GM21737 (cell line): ENCODE results near the gene TRAF3IP1.
"Not testable (repeated sequence)": the region's sequence is repeated elsewhere in the genome, so short reads cannot be mapped to it uniquely, and the experiment has no call there.

ENCODE experiments used
- ATAC-seq: cut with Tn5 transposase; IDR thresholded peaks from one replicate; pipeline ENCODE4 v1.9.1; 2021; ENCODE audit warnings: mild to moderate bottlenecking, moderate library complexity; ENCODE audit not compliant: unreplicated experiment

The TRAF3IP1 gene

DNA sequence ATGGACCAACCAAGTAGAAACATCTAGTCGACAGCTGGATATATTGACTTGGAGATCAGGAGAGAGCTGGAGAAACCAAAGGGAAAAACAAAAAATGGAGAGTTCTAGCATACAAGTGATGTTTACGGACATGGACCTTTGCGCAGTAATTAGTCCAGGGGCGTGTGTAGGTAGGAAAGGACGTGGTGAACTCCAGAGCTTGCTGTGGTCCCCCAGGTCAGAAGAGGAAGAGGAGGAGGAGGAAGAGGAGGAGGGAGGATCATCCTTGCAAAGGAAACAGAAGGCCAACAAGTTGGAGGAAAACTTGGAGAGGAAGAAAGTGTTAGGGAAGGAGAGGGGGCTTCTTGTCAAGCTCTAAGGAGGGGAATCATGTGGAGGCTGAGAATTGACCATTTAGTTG is 17.5 kb downstream of the TRAF3IP1 start:
- ATAC-seq: no peak

DNA sequence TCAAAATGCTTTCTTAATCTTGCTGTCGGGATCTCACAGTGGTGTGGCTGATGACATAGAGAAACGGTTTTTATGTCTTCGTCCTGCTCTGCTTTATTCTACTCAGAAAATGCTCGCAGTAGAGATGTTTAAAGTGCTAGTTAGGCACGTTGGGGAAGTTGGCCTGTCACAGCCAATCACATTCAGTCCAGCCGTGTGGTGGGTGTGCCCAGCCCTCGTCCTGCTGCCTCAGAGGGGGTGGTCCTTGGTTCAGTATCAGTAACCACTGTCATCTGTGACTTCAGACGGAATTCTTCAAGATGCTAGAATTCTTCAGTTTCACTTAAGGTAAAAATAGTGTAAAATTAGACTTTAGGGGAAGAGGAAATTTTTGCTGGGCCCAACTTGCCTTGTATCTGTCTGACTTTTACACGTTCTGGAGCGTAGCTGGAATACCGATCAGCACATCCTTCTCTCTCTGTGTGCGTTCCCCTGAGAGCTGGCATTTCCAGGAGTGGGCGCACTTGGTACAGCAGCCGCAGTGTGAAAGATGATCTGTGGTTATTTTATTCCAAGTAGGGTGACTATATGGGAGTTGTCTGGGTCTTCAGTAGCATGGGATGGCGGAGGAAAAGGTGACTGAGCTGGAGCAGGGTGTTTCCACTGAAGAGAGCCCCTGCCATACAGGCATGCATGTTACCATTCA is 18.5 kb downstream of the TRAF3IP1 start:
- no peak for ATAC-seq

DNA sequence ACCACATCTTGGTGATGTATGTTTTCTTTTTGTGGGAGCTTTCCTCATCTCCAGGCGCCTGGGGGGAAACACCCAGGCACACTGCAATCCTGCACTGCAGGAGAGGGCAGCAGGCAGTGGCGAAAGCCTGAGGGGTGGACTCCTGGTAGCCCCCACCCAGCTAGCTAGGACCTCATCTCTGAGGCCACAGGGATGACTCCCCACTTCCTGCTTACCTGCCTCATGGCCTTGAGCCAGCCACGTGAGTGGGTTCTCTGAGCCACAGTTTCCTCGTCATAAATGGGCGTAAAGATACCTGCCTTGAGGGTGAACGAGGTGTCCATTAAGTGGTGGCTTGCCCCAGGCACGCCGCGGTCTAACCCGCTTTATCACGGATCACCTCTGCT is 19.1 kb downstream of the TRAF3IP1 start:
- ATAC-seq: no peak

DNA sequence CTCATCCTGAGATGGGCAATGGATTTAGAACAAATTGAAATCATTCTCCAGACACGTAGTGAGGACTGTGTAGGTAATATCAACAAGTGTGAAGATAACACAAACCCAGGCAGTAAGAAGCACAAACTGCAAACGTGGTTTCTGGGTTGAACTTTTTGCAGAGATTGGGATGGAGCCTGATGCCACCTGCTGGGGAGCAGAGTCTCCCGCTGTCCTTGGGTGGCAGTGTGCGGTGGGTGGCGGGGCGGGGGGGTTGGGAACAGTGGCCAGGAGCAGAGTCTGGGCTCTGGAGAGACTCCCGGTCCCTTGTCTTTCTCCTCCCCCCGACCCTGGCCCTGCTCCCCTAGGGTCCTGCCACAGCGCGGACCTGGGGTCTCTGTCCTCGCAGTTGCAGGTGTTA is 19.5 kb downstream of the TRAF3IP1 start:
- no peak for ATAC-seq

DNA sequence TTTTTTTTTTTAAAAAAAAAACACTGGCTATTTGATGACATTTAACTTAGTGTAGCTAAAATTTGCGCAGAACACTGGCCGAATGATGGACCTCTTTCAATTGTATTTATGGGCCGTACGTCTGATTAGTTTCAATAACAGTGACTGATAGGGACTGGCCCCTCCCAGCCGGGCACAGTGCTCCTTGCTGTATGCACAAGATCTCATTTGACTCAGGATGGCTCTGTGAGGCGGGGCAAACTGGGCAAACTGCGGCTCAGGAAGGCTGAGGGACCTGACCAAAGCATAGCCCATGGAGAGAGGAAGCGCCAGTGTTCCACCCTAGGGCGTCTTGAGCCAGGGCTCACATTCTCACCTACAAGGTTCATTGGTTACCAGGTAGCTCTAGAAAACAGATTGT is 21.2 kb downstream of the TRAF3IP1 start:
- no peak for ATAC-seq

DNA sequence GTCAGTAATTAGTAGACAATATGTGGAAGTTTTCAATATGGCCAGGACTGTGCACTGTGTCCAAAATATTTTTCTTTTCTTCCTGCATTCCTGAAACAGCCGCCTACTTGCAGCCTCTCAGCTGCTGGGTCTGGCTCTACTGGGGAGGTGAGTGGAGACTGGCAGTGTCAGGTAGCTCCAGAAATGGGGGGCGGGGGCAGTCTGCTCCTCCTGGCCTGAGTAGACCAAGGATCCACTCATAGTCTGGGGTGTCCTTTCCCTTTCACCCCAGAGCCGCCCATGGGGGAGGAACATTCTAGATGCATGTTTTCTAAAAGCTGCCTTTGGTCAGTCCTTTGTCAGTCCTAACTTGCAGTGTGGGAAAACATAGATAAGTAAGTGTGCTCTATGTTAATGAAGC is 23.7 kb downstream of the TRAF3IP1 start:
- no peak for ATAC-seq

DNA sequence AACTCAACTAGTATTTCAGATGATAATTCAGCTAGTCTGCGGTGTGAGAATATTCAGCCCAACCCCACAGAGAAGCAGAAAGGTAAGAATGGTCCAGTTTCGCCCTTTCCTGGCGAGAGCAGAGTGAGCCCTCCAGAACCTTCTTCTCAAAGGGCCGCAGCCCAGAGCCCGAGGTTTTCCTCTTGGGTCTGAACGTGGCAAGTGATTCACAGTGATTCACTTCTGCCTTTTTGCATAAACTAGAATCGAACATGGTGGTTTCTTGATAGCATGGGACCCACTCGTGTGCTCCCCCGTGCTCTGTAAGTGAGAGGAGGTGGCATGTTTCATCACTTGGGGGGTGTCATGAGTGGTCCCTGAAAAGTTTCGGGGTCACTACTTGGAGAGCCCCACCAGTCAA is 24.2 kb downstream of the TRAF3IP1 start:
- ATAC-seq: no peak

DNA sequence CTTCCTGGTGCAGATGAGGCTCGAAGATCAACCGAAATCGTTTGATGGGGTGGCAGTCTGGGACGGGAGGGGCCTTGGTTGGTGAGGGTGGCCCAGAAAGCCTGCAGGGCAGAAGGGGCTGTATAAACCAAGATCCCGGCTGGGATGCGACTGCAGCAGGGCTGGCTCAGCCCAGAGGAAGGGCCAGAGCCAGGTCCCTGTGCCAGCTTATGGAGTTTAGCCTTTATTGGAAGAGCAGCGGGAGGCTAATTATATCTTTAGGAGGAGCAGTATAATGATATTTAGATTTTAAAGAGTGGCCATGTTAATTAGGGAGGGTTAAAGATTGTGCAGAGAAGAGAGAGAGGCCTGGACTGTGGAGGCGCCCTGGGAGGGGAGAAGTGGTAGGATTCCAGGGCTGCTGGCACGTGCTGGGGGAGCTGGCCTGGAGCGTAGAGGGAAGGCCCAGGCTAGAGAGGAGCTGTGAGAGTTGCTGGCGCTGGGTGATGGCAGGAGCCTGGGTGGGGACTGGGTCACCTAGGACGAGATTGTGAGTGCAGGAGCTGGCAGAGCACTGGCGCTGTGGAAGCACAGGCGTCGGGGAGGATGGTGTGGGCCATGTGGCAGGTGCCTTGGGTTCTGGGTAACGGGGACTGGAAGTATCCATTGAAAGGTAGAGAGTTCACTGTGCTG is 25.1 kb downstream of the TRAF3IP1 start:
- no peak for ATAC-seq

DNA sequence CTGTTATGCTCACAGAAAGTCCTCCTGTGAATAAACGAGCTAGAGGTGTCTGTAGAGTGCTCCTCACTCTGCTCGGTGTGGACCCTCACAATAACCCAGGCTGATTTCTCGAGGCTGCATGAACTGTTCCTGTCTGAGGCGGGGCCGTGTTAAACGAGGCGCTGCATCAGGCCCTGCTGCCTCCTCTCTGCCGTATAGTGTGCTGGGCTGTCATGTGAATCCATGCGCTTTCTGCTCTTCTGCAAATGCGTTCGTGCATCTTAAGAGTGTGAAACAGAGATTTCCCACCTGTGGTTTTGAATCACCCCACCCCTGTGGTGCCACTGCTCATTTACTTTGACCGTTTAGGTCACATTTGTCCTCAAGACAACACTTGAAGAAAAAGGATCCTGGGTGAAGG is 26.2 kb downstream of the TRAF3IP1 start:
- ATAC-seq: no peak

DNA sequence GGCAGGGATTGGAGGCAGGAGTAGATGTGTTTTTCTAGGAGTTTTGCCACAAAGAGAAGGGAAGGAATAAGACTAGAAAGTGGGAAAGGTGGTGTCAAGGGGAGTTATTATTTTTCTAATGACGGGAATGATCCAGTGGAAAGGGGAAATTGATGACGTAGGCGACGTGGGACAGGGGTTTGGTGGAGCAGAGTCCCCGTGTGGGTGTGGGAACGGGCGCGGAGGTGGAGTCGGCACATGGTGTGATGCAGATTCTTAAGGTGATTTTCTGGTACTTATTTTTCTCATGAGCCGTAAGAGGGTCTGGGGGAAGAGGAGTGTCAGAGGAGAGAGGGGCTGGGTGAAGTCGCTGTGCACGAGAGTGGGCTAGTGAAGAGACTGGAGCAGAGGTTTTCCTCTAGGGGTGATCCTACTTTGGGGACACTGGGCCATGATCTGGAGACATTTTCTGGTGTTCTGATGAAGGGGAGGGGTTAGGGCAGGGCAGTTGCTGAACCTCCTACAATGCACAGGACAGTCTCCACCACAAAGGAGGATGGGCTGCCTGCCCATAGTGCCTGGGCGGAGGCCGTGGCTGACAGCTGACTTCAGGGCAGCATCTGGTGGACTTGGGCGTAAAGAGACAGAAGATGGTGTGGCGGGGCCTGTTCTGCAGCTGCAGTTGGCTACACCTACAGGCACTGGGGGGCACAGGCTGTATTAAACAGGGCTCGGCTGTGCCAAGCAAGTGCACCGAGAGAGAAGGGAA is 30.0 kb downstream of the TRAF3IP1 start:
- ATAC-seq: no peak

DNA sequence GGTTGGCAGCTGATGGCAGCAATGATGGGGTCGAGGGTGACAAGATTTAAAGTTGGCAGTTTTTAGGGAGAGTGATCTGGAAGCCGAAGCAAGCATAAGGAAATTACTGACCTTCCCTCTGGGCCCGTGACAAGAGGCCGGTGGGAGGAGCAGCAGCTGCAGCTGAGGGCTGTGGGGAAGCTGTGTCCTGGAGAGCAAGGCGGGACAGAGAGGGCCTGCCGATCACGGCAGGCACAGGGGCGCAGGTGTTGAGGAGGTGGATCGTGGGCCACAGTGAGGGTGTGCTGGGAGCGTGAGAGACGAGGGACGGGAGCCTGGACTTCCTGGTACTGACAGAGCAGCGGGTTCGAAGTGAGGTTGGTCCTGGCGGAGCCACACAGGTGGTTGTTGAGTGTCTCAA is 31.0 kb downstream of the TRAF3IP1 start:
- no peak for ATAC-seq

DNA sequence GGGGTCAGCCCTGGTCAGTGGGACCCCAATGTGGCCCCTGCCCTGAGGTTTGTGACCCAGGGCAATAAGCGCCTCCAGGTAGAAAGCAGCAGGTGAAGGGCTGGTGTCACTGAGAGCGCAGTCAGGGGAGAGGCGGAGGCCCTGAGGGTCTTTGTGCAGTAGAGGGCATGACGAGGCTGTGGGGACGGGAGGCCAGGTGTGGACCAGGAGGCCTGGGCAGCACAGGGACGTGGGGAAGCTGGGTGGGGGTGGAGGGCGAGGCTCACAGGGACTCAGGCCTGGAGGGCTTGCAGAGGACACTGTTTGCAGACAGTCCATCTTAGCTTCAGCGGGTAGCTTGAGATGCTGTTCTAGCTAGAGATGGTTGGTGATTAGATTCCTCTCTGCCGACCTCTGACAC is 32.0 kb downstream of the TRAF3IP1 start:
- no peak for ATAC-seq

DNA sequence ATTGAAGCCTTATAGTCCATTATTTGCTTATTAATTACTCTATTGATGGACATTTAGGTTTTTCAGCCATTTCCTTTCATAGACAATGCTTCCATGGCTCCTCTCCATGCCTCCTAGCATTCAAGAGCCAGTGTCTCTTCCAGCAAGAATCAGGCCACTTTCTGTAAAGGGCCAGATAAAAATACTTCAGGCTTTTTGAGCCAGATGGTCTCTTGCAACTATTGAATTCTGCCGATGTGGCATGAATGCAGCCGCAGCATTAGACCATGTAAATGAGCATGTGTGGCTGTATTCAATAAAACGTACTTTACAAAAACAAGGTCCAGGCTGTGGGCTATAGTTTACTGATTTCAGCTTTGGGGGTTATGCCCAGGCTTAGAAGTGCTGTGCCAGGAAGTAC is 38.5 kb downstream of the TRAF3IP1 start:
- ATAC-seq: no peak

DNA sequence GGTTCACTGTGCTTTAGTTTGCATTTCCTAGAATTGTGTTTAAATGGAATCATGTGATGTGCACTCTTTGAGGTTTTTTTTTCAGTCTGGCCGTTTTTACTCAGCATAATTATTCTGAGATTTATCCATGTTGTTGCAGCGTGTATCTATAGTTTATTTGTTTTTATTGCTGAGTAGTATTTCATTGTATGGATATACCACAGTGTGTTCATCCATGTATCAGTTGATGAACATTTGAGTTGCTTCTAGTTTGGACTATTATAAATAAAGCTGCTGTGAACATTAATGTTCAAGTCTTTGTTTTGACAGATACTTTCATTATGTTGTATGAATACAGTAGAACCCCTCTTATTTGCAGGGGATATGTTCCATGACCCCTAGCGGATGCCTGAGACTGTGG is 39.1 kb downstream of the TRAF3IP1 start:
- ATAC-seq: no peak

DNA sequence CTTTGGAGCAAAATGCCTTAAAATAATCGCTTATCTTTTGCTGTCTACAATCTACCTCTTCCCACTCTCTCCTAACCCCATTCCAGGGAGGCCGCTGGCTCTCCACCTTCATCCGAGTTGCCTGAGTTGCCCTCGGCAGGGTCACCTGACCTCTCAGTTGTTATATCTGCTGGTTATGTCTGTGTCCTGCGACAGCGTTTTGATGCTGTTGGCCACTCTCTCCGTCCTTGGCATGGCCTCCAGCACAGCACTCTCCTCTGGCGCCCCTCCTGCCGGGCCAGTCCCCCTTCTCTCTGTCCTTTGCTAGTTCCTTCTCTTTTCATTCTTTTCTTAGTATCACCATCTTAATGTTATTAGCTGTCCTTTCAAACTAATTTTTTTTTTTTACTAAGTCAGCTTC is 41.6 kb downstream of the TRAF3IP1 start:
- no peak for ATAC-seq

DNA sequence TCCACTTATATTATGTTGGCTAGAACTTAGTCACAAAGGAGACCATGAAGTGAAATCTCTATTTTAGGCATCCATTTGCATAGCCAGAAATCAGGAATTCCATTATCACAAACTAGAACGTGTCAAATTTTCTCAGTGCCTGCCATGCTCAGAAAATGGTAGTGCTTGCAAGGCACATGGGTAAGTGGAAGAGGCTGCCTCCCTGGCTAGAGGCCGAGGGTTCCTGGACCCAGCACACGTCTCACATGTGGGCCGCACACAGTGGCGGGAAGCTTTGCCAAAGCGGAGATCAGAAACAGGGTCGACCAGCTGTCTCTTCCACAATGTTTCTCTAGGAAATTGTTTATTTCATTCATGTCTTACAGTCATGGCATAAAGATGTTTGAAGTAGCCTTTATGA is 42.3 kb downstream of the TRAF3IP1 start:
- ATAC-seq: no peak

DNA sequence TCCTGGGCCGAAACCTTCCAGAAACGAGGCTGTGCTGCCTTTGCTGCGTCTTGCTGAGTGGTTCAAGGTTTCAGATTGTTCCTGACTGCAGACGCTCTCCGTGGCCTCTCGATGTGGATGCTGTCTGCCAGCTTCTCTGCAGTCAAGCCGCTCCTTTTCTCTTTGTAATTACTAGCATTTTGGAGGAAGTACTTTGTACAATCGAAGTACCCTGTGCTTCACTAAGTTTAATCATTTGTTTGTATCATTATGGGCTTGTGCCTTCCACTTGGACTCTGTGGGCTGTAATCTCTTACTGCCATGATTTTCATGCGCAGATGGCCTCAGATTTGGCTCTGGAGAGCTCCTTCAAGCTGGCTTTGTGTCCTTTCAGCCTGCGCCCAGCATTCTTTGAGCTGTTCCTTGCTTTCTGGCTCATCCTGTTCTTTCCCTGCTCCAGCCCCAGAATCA is 49.3 kb downstream of the TRAF3IP1 start:
- ATAC-seq: no peak

DNA sequence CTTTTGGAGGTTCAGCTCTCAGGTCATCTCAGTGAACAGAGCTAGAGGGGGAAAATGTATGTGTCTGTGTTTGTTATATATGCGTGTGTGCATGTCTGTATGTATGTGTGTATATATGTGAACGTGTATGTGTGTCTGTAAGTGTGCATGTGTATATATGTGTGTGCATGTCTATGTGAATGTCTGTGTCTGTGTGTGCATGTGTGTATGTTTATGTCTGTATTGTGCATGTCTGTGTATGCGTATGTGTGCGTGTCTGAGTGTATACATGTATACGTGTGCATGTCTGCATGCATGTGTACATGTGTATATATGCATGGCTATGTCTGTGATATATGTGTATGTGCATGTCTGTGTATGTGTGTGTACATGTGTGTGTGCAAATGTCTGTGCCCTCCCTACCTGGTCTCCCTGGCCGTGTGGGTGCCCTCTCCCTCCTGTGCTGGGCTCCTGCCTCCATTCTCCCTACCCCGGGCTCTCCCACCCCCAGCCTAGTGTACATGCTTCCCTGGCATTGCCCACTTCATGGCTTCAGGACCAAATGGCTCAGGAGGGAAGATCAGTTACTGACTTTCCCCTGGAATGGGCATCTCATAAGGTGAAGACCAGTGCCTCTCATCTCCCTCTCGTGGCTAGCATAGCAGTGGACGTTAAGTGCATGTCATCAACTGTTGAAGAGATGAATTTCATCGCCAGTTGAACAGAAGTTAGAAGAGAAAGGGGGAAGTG is 49.9 kb downstream of the TRAF3IP1 start:
- no peak for ATAC-seq

DNA sequence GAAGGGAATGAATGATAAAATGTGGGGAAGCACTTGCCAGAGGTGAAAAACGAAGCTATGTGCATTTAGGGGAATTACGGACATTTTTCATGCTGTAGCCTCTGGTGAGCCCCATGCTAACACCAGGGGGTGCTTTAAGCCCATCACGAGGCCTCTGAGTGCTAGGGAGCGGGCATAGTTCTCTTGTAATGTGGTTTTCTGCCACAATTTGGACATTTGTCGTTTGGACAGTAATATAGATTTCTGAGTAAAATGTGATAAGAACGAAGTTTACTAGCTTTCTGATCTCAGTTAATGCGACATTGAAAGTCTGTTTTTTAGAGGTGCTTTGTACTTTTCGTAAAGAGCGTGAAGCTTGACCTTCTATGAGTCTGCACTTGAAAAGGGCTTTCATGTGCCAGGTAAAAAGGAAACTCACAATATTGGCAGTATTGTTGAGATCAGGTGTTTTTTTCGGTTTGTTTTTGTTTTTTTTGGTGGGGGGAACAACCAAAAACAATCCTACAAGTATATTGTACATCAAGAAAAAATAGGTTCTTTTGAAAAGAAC is 50.6 kb downstream of the TRAF3IP1 start:
- ATAC-seq: no peak

DNA sequence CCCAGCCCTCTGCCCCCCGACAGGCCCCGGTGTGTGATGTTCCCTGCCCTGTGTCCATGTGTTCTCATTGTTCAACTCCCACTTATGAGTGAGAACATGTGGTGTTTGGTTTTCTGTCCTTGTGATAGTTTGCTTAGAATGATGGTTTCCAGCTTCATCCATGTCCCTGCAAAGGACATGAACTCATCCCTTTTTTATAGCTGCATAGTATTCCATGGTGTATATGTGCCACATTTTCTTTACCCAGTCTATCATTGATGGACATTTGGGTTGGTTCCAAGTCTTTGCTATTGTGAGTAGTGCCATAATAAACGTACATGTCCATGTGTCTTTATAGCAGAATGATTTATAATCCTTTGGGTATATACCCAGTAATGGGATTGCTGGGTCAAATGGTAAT is 52.0 kb downstream of the TRAF3IP1 start:
- not testable (repeated sequence) for ATAC-seq

DNA sequence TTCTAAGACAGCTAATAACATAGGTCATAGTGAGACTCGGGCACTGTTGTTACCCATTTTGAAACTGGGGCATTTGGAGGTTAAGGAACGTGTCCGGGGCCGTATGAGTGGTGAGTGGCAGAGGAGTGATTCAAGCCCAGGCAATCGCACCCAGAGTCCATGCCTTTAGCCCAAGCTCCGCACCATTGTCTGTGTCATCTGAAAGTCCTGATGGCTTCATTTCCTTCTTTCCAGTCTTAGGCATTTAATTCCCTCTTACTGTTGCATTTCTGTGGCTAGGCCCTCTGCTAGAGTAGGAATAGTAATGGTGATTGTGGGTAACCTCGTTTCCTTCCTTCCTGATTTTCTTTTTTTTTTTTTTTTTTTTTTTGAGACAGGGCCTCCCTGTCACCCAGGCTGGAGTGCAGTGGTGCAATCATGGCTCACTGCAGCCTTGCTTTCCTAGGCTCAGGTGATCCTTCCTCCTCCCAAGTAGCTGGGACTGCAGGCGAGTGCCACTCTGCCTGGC is 56.6 kb downstream of the TRAF3IP1 start:
- no peak for ATAC-seq
